NCI-H748 treated with DMSO at 0.1 percent for 48 hours (cell line): Measurements from ENCODE around the gene RIMS1.

ENCODE experiments used
- DNase-seq: peaks from one replicate; lab custom pipeline; 2025; lab: John Stamatoyannopoulos, UW

The RIMS1 gene, protein sequence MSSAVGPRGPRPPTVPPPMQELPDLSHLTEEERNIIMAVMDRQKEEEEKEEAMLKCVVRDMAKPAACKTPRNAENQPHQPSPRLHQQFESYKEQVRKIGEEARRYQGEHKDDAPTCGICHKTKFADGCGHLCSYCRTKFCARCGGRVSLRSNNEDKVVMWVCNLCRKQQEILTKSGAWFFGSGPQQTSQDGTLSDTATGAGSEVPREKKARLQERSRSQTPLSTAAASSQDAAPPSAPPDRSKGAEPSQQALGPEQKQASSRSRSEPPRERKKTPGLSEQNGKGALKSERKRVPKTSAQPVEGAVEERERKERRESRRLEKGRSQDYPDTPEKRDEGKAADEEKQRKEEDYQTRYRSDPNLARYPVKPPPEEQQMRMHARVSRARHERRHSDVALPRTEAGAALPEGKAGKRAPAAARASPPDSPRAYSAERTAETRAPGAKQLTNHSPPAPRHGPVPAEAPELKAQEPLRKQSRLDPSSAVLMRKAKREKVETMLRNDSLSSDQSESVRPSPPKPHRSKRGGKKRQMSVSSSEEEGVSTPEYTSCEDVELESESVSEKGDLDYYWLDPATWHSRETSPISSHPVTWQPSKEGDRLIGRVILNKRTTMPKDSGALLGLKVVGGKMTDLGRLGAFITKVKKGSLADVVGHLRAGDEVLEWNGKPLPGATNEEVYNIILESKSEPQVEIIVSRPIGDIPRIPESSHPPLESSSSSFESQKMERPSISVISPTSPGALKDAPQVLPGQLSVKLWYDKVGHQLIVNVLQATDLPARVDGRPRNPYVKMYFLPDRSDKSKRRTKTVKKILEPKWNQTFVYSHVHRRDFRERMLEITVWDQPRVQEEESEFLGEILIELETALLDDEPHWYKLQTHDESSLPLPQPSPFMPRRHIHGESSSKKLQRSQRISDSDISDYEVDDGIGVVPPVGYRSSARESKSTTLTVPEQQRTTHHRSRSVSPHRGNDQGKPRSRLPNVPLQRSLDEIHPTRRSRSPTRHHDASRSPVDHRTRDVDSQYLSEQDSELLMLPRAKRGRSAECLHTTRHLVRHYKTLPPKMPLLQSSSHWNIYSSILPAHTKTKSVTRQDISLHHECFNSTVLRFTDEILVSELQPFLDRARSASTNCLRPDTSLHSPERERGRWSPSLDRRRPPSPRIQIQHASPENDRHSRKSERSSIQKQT (N-terminal part only)

DNA sequence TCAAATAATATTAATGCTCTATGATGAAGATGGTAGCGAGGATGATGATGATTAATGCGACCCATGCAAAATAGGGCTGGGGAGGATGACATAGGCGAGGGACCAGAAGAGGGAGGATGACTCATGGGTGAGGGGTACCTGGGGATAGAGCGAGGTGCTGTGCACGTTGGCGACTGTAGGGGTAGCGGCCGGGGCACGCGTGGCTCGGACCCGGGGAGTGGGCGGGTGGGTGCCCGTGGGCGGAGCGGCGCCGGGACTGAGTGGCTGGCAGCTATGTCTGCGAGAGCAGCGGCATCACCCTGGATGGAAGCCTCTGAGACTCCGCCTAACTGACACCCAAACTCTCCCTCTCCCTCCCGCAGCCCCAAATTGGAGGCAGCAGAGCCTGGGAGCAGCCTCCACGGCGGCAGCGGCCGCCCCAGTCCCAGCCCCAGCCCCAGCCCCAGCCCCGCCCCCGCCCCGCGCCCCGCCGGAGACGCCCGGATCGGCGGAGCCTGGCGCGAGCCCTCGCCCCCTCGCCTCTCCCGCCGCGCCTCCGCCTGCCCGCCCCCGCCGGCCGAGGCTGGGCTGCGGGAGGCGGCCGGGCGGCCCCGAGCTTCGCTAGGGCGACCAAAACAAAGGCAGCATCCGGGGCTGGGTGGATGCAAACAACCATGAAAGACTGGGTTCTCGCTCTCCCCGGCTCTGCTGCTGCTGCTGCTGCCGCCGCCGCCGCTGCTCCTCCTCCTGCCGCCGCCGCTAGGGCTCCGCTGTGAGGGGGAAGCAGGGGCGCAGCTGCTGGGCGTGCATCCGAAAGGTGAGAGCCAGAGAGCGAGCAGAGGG, at the start of gene RIMS1:
RIMS1 (plus strand) TSS at position 367 of the 822 bp plus-strand sequence. CDS start 474 bp downstream, outside the sequence.
- peak; percentile 50 for DNase-seq

DNA sequence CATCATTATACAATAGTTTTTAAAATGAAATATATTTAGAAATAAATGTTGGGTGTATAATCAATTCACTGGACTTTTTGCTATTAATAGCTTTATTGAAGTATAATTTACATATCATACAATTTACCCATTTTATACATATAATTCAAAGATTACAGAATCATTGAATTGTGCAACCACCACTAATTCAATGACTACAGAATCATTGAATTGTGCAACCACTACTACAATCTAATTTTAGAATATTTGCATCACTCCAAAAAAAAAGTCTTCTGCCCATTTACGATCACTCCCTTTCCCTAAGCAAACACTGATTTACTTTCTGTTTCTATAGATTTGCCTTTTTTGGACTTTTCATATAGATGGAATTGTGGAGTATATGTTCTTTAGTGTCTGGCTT, 35.1 kb upstream of the RIMS1 start:
- no peak for DNase-seq

DNA sequence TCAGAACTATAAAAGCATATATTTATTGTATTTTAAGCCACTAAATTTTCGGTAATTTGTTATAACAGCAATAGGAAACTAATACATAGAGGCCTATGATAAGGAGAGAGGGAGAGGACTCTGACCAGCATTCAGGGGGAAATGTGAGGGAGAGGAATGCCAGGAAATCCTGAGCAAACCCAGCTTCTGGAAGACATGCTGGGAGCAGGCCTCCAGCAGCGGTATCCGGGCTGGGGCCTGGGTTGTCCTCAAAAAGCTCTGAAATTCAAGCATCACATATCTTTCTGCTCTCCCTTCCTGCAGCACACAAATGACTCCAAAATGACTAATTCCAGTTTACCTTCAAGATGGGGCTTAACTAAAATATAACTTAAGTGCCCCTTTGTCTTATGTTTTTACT, 33.4 kb upstream of the RIMS1 start:
- no peak for DNase-seq

DNA sequence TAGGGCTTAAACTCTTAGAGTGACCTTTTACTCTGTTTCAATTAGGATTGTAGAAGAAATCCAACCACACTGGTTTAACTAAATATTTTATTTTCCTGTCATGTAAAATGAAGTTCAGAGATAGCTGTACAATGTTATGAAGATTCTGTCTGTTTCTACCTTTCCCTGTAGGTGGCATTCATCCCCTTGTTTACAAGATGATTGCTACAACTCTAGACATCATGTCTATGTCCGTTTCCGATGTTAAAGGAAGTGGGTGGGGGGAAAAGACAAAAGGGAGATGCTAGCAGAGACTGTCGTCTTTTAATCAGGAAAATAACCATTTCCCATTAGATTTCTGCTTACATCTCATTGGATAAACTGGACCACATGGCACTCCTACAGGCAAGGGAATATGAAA, 30.9 kb upstream of the RIMS1 start:
- DNase-seq, result peak; percentile 8

DNA sequence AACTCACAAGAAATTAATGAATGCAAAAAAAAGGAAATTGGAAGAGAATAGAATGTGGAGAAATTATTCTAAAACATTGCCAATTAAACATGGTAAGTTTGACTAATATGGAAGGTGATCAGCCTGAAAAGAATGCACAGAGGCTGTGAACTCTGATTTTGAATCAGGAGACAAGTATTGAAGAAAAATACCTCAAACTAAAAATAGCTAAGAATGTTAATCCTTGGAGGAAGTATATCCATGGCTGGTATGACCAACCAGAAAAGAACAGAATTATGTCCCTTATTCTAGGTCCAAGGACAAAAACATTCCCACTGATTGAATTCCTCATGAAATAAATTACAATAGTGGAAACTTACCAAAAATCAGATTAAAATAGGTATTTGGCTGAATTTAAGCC, 7.3 kb upstream of the RIMS1 start:
- DNase-seq, result no peak

DNA sequence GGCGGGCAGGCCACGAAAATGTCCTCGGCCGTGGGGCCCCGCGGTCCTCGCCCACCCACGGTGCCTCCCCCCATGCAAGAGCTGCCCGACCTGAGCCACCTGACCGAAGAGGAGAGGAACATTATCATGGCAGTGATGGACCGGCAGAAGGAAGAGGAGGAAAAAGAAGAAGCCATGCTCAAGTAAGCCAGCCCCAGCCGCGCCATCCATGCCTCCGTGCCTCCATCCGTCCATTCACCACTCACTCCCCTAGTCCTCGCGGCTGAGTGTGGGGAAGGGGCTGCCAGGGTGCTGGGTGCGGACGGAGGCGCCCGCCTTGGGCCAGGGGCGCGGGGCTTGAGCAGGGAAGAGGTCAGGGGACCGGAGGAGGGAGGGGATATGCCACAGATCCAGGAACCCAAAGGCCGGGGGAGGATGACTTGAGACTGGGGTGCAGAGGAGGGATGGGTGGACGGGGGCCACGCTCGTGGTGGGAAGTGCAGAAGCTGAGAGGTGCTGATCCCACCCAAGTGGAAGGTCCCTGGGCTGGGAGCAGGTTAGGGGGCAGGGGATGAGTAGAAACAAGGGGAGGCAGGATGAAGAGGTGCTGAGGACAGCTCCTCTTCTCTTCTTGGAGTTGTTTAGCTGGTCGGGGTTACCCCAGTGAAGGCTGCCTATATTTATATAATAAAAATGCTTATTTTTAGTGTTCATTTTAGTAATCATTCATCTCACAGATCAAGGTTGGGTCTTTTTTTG, 825 bp downstream of the RIMS1 start:
- no peak for DNase-seq

DNA sequence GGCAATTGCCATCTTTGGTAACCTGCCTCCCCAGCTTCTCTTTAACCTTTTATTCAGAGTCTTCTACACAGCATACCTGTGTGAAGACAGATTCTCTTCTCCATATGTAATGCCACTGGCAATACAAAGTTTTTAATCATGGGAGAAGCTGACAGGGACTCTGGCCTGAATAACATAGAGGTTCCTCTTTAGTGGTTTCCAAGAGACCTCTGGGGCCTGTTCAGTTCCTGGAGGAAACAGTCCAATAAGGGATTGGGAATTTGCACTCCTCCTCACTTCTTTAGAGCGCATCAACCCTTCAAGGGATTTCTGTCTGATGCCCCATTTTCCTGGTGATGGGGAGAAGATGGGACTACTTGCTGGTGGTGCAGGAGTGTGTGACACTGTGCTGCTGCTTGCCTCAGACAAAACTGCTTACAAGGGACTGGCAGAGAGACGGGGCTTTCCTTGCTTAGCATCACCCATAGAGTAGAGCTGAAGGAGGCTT, 1.4 kb downstream of the RIMS1 start:
- DNase-seq, result no peak

DNA sequence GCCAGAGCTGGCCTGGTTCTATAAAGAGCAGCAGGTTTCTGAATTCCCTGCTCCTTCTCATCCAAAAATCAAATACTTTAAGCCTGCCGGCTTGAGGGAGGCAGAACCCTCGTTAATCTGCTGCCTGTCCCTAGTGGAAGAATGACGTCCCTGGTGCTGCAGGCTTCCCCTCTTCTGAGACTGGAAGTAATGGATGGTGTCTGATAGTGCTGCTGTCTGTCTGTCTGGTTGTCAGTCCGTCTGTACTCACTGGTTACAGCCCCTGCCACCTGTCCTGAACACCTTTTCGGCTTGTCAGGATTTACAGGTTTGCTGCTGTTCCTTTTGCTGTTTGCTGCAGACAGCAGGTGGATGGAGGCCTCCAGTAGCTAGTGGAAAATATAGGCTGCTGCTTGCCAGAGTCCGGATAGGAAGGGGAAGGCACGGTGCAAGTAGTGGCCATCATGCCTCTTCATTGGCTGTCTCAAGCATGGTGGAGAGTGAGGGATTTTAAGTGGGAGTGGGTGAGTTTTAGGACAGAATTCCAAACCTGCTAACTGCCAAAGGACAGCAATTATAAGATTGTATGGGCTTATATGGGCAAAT, 2.5 kb downstream of the RIMS1 start:
- DNase-seq, result no peak

DNA sequence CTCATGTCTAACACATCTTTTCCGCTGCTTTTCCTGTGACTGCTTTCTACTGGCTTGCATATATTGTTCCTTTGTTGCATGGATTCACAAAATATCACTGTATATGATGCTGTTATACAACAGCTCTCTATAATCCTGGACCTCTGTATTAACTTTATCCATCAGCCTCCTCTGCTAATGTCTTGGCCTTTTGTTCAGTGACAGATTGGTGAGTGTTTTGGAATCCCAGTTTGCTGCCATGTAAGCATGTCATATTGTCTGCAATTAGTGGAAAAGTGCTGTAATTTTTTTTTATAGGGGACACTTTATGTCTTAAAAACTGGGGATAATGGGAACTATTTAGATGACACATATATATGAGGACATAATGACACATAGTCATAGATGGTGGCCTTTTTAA, 3.0 kb downstream of the RIMS1 start:
- no peak for DNase-seq

DNA sequence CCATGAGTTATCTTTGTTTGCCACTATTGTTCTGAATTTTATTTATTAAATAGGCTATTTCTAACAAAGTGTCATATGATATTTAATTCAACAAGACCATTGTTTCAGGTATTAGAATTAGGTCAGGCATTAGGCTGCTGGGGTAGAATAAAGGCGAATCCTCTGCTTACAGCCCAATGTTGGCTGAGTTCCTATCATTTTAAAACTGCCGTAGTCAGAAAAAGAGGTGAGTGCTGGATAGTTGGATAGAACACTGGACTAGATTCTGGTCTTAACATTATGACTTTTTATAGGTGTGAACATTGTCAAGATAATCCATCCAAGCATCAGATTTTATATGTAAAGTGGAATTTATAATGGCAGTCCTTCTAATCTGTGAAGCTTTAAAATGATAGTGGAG, 6.3 kb downstream of the RIMS1 start:
- no peak for DNase-seq

DNA sequence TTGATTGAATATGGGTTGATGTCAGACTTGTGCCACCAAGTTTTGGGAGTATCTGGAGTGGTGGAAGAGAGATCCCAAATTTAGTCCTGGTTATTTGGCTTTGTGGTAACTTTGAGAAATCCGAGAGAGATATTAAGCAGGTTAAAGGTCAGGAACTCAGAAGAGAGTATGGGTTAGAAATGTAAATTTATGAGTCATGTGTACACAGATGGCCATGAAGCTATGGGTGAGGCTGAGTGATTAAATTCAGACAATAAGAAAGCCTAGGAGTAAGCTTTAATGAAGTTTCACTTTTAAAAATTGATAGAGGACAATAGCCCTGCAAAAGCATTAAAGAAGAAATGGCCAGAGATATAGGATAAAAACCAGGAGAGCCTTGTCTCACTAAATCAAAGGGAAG, 14.3 kb downstream of the RIMS1 start:
- no peak for DNase-seq

DNA sequence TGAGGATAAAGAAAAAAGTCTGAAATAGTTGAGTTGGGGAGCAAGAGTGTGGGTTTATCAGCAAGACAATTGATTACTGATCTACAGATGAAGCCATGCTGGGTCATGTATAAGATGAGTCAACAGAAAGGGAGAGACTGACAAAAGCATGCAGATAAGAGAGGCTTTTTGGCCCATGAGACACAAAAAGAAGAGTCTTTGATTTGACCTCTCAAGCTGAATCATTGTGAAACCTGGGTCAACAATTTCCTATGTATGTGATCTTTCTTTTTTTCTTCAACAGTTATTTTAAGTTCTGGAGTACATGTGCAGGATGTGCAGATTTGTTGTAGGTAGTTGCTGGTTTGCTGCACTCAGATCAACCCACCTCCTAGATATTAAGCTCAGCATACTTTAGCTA, 15.9 kb downstream of the RIMS1 start:
- no peak for DNase-seq

DNA sequence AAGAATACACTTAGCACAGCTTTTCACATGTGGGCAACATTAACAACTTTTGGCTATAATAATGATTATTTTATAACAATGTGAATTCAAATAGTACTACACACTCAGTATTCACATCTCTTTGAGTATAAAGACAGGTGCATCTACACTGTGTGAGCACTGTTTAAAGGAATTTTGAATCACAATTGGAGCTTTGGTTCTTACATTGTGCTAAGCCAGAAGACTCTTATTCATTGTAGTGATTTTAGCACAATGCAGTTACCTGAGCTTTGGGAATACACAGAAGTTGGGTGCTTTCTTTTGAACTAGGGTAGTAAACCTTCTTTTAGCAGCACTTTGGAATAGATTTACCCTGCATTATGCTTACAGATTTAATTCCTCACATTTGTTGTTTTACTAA, 20.5 kb downstream of the RIMS1 start:
- no peak for DNase-seq

DNA sequence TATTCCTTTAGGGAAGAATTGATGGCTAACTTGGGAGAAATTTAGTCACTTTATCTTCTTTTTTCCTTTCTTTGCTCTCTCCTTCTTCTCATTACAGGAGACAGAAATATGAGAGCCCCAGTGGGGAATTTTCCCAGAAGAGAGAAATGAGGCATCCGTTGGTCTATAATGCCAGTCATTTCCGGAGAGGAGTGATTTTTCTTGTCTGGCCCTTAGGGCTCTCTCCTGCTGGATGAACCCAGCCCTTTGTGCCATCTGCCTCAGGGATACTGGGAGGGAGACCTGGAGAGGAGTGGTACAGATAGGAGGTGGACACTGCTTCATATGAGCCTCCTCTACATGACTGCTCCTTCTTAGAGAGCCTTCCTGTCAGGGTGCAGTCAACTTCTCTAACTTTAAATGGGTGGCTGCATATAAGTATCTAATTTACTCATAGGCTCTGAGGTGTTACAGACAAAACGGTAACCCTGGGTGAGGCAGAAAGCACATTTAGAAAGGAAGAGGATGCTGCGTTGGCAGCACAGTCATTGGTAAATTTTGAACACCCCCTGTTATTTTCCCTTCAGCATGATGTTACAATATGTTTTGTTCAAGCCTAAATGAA, 21.9 kb downstream of the RIMS1 start:
- DNase-seq, result no peak

DNA sequence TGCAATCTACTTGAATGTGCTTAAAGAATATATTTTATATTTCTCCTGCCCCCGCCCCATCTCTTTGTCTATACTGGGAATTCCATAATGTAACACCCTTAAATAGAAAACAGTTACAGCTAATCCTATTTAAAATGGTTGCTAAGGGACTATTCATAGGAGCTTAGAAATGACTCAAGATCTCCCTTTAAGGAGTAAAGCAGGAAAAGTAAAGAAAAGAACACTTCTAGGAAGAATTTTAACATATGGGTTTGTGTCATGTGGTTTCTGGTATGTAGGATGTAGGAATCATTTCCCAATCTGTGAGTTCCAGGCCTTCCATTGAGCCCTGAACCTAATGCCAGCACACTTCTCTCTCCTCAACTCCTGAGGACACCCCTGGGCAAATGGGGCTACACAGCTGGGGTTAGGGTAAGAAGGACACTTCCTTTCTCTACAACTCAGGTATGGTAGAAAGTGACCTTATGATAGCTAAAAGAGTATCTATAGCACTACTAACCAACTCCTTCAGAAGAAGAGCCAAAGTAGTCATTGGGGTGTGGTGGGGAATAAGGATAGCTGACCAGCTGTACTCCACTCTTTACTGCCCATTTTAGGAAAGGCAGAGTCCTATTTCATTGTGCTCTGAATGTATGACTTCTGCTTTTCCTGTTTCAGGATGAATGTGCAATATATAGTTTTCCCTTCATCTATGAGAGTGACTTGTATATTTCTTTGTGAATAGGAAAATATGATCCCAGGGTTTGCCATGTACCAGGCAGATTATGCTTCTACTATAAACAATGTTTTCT, 27.3 kb downstream of the RIMS1 start:
- DNase-seq, result no peak

DNA sequence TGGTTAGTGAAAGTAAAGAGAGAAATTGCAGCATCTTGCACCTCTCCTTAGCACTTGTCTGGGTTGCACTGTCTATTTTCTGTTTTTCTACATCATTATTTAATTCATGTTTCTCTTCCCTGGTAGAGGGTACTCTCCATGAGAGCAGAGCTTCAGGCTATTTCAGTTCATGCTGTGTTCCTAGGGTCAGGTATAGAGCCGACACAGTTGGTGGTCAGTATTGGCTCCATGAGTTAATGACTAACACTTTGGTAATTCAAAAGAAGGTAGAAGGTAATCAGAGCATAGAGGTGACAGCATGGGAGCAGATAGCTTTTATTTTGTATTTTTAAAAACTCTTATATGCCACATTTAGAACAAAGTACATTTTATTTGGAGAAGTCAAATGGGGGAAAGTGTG, 42.7 kb downstream of the RIMS1 start:
- DNase-seq, result no peak

DNA sequence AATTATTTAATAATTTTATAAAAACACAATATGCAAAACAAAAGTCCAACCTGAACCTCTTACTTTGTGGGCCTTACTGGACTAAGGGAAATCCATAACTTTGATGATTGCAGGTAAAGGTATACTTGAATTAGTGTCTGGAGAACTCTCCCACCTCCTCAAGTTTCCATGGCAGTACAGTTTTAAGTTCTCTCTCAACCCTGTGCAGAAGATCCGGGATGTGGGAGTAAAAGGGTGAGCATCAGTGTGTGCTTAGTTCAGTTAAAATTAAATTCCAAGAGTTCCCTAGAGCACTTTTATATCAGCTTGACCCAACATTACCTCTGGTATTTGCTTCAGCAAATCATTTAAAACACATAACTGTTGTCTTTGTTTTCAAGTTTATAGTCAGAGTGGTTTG, 47.5 kb downstream of the RIMS1 start:
- no peak for DNase-seq

DNA sequence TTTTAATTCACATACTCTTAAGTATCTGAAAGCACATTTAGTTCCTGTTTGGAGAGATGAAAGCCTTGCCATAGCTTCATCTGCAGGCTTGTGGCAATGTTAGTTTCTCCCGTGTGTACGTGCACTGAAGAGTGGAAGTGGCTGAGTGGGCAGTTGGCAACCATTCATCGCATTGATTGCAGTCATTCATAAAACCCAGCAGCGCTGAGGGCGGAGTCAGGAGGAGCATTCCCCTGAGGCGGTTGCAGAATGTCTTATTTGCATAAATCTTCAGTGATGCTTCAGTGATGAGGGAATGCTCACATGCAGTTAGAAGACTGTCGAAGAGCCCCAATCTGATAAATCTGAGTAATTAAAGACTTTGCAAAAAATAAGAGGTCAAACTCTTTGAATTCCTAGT, 79.1 kb downstream of the RIMS1 start:
- peak; percentile 65 for DNase-seq

DNA sequence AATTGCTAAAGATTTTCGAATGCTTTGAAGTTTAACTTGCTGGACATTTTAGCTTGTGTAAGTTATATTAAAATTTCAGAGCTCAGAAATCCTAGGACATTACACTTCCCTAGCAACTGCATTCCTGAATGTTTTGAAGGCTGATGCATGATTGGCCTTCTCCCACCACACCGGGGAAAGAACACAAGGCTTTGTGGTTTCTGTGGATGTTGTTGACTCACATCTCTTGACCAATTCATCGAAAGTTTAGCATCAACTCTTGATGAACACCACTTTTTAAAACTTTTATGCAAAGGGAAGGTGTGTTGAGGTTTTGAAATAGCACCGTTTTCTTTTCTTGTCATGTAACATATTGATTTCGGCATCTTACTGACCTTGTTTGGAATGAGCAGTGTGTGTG, 81.1 kb downstream of the RIMS1 start:
- DNase-seq, result no peak
